PFSK-1 (cell line): Measurements from ENCODE around the gene RRAGD.

Experiments used
- FOXP2 ChIP-seq: optimal IDR thresholded peaks from 2 replicates; pipeline ENCODE3; 2011; ENCODE audit warnings: borderline replicate concordance, control low read depth, inconsistent platforms; ENCODE audit not compliant: insufficient read depth; ENCODE audit errors: extremely low read length, extremely low read depth
- POLR2AphosphoS5 ChIP-seq: IDR thresholded peaks from 2 replicates; pipeline ENCODE4 v1.6.1; 2012; ENCODE audit warnings: low read depth, mild to moderate bottlenecking, control low read depth, low read length, moderate library complexity
- REST ChIP-seq, 2 experiments: IDR thresholded peaks; 2 replicates each; pipeline versions ENCODE4 v1.6.1 to v1.8.0; 2011 to 2012; ENCODE audit warnings: low read depth in 2 of 2, low read length in 2 of 2, control low read depth in 1 of 2, inconsistent platforms in 1 of 2, mild to moderate bottlenecking in 1 of 2, moderate library complexity in 1 of 2; ENCODE audit not compliant: insufficient read depth in 1 of 2
- SIN3A ChIP-seq: IDR thresholded peaks from 2 replicates; pipeline ENCODE4 v1.6.1; 2012; ENCODE audit warnings: mild to moderate bottlenecking, low read length, moderate library complexity, borderline replicate concordance; ENCODE audit not compliant: insufficient read depth
- TAF1 ChIP-seq: IDR thresholded peaks from 2 replicates; pipeline ENCODE4 v1.6.1; 2012; ENCODE audit warnings: low read length, control low read depth, borderline replicate concordance; ENCODE audit not compliant: insufficient read depth

RRAGD gene

GRCh38 chr6:89413006-89413400 is 930 bp upstream of the RRAGD start:
- no peak for TF ChIP-seq POLR2AphosphoS5
- no peak for TF ChIP-seq FOXP2
- TF ChIP-seq TAF1: no peak
- TF ChIP-seq SIN3A: no peak
- TF ChIP-seq REST (IDR thresholded peaks at IDR 0.05; ENCODE audit: insufficient read depth in 1 of 2, low read depth in 2 of 2, low read length in 2 of 2): no peak

- TF ChIP-seq SIN3A: no peak
- no peak for TF ChIP-seq FOXP2
- TF ChIP-seq REST (IDR thresholded peaks at IDR 0.05; ENCODE audit: insufficient read depth in 1 of 2, low read depth in 2 of 2, low read length in 2 of 2): no peak
- no peak for TF ChIP-seq POLR2AphosphoS5
- no peak for TF ChIP-seq TAF1
Observed at GRCh38 chr6:89411145-89412070, 665 bp downstream of the RRAGD start.

- TF ChIP-seq FOXP2 (no peak), REST (IDR thresholded peaks at IDR 0.05; ENCODE audit: insufficient read depth in 1 of 2, low read depth in 2 of 2, low read length in 2 of 2) (no peak), TAF1 (no peak), POLR2AphosphoS5 (no peak), SIN3A (no peak)
Observed at GRCh38 chr6:89410788-89411144, 1.3 kb downstream of the RRAGD start.

- TF ChIP-seq FOXP2 (no peak), SIN3A (no peak), POLR2AphosphoS5 (no peak), TAF1 (no peak), REST (IDR thresholded peaks at IDR 0.05; ENCODE audit: insufficient read depth in 1 of 2, low read depth in 2 of 2, low read length in 2 of 2) (no peak)
Observed at GRCh38 chr6:89410231-89410761, 1.8 kb downstream of the RRAGD start.
